ENCODE results near the gene CDR2. TPM values are rescaled to one million over a fixed set of nuclear protein-coding genes. Genes with fewer than 3 reads are reported as not detected.

CDR2 gene
- total and polyA plus RNA-seq, 2 of the 13 experiments (the other 11 are each of a cell fraction or from before 2014, with no cell fraction given), result 59.0 to 78.9 TPM

- TF ChIP-seq MNT (IDR thresholded peaks at IDR 0.05) (peak; percentile 99), ZNF567 (CRISPR knock-in tag; IDR thresholded peaks at IDR 0.05; ENCODE audit: borderline replicate concordance) (no peak), ZNF281 (CRISPR knock-in tag; IDR thresholded peaks at IDR 0.05; ENCODE audit: borderline replicate concordance) (no peak), STAT5B (CRISPR knock-in tag; IDR thresholded peaks at IDR 0.05) (no peak), ZNF382 (CRISPR knock-in tag; IDR thresholded peaks at IDR 0.05; ENCODE audit: borderline replicate concordance) (no peak), ZNF234 (CRISPR knock-in tag; conservative IDR thresholded peaks at IDR 0.05) (no peak), MLLT10 (CRISPR knock-in tag; IDR thresholded peaks at IDR 0.05) (no peak)
These were observed 49.3 kb upstream of the CDR2 start (continued) for GRCh38 chr16:22423716-22424115.

- no TSS peak for BruUV-seq (replicated peaks)
- Histone ChIP-seq H3K79me2 (ENCODE audit: insufficient read depth, low read length) (no peaks in the 10 kb centered on the region), H3K27me3 (ENCODE audit: control insufficient read depth in 1 of 2, insufficient read depth in 2 of 2, low read length in 2 of 2) (no peaks in the 10 kb centered on the region), H4K20me1 (ENCODE audit: insufficient read depth, low read length) (no peaks in the 10 kb centered on the region), H3K9ac (ENCODE audit: insufficient read depth, low read depth, low read length) (no peak overlapping the region), H3K9me3 (ENCODE audit: low read length) (no peaks in the 10 kb centered on the region), H3K4me2 (ENCODE audit: low read depth, low read length) (no peak overlapping the region), H2AFZ (ENCODE audit: low read length) (no peak overlapping the region), H3K4me3 (replicated peaks in 1 of 3; ENCODE audit: insufficient read depth in 1 of 3, low read depth in 2 of 3, low read length in 3 of 3) (no peak overlapping the region), H3K36me3 (replicated peaks in 1 of 2; ENCODE audit: control insufficient read depth in 1 of 2, insufficient read depth in 2 of 2, low read length in 2 of 2) (peaks cover 18 to 27% of the 10 kb centered on the region in 2 experiments), H3K27ac (ENCODE audit: extremely low read length, insufficient read depth, low read length) (no peak overlapping the region), H3K4me1 (ENCODE audit: insufficient read depth, low read length) (no peaks in the 10 kb centered on the region)
- FAIRE-seq (no peak), ATAC-seq (no peak), DNase-seq (ENCODE audit: low spot score) (no peak)
- intact Hi-C loops (cut with micrococcal nuclease; ENCODE audit: unreplicated experiment) (no loop called here), in situ Hi-C loops (cut with HindIII; ENCODE audit: extremely low pct_ligation_motif_present, low pct_unique_long_range_greater_than_20kb) (no loop called here)
- WGBS (ENCODE audit: low lambda C conversion rate), result 96% methylated on average over 14 of the region's 14 CpGs
- ChIA-PET POLR2A (no interaction called here), CTCF (ENCODE audit: low intra/inter-chr PET ratio, low total read pairs) (no interaction called here)
- no peak for TF ChIP-seq HBP1 (CRISPR knock-in tag; IDR thresholded peaks at IDR 0.05; ENCODE audit: low read depth)
- no peak for TF ChIP-seq ZNF792 (CRISPR knock-in tag; IDR thresholded peaks at IDR 0.05)
- TF ChIP-seq ZNF598 (CRISPR knock-in tag; IDR thresholded peaks at IDR 0.05; ENCODE audit: borderline replicate concordance), result no peak
- no peak for TF ChIP-seq ZSCAN22 (CRISPR knock-in tag; IDR thresholded peaks at IDR 0.05)
- TF ChIP-seq ZNF678 (CRISPR knock-in tag; IDR thresholded peaks at IDR 0.05), result no peak
- no peak for TF ChIP-seq PHF20 (CRISPR knock-in tag; IDR thresholded peaks at IDR 0.05)
- no peak for TF ChIP-seq ZNF574 (CRISPR knock-in tag; IDR thresholded peaks at IDR 0.05)
- no peak for TF ChIP-seq CBX1 (IDR thresholded peaks at IDR 0.05; ENCODE audit: low read depth)
- no peak for TF ChIP-seq U2AF1 (optimal IDR thresholded peaks at IDR 0.05; ENCODE audit: low read depth, low read length)
- TF ChIP-seq ZNF121 (CRISPR knock-in tag; IDR thresholded peaks at IDR 0.05), result no peak
- TF ChIP-seq SSRP1 (CRISPR knock-in tag; IDR thresholded peaks at IDR 0.05), result no peak
These were observed 46.7 kb upstream of the CDR2 start for GRCh38 chr16:22421136-22421535.

All from HepG2 (cell line).